Measurements from ENCODE around the gene KCNK1.
"Not testable (repeated sequence)": the region's sequence is repeated elsewhere in the genome, so short reads cannot be mapped to it uniquely, and the experiment has no call there.

The KCNK1 gene

DNA sequence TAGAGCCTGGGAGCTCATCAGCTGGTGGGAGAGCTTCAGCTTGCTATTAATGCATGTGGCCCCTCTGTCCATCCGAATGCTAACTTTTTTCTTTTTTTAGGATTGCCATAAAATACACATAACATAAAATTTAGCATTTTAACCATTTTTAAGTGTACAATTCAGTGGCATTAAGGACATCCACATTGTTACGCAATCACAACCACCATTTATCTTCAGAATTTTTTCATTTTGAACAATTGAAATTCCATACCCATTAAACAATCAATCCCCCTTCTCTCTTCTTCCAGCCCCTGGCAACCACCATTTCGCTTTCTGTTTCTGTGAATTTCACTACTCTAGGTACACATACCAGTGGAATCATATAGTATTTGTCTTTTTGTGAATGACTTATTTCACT lies 4.9 kb upstream of the KCNK1 start:
- DNase-seq: no peak

DNA sequence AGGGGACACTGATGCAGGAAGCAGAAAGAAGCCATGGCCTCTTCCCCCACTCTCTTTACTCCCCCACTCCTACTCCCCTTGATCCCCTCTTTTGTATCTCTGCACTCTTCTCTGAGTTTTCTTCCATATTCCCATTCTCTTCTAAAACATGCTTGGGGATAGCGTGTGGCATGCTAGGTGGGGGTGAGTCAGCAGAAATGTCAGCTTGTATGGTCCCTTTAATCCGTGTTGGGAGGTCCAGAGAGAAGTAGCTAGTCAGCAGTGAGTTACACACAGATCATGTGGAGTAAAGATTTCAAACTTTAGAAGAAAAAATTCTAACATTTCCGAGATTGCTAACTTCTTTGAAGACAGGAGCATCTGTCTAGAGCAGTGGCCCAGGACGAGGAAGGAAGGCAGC lies 4.0 kb upstream of the KCNK1 start:
- DNase-seq: no peak

GRCh38 chr1:233610628-233611027 lies 3.3 kb upstream of the KCNK1 start:
- DNase-seq: no peak

DNA sequence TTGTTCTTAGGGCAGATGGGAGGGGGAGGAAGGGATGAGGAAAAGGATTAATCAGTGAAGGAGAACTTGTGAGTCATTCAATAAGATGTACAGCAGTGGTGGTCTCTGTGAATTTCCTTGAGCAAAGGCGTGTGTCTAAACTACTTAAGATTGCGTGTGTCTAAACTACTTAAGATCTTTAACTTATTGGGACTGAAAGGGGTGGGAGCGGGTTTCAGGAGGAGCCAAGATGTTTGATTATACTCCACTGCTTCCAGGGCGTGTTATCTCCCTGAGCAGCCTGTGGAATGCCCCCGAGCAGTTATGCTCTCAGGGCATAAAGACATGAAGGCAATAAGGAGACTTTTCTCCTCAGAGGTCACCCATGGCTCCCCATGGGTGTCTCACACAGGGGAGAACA lies 2.5 kb upstream of the KCNK1 start:
- not testable (repeated sequence) for DNase-seq

- DNase-seq: no peak
Observed at GRCh38 chr1:233614173-233614742, 352 bp downstream of the KCNK1 start.

DNA sequence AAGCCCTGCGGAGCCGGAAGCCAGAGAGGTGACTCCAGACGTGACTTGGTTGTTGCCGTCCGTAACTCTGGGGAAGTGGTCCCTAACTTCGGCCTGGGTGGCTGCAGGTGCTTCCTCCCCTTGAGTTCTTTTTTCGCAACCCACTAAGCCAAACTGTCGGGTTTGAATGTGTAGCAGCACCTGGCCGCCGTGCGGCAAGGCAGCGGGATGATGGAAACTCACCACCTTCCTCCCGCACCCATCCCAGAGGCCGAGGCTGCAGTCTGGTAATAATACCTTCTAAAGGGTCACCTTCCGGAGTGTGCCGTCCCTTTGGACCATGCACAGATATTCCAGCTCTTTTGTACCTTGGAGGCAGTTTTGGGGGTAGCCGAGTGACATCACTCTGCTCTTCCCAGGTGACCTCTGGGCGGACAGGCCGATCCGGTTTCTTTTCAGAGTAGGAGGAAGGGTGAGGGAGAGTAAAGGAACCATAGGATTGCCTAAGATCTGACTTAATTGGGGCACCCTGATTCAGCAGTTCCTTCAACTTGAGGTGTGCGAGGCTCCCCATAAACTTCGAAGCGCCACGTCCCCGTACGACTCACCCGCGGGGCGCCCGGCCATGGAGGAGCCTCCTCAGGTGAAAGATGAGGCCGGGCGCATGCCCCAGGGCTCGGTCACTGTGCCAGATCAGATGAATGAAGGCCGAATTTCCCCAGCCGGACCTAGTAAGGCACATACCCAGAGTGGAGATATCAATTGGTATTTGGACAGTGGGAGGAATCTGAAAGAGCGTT lies 1.0 kb downstream of the KCNK1 start:
- DNase-seq: no peak

DNA sequence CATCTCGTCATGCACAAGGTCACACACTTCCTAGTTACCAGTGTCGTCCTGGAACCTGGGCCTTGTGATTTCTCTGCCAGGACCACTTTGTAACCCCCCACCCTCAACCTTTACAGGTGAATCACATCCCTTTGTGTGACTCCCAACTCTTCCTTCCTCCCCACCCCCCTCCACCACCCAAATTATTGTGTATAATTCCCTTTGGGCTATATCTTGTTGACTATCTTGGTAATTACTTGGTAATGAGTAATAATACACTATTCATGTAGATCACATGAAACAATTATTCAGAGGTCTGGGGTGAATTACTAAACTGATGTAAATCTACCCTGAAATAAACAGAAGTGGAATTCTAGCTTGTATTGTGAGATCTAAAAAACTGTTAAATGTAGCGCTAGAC lies 1.7 kb downstream of the KCNK1 start:
- DNase-seq: no peak

DNA sequence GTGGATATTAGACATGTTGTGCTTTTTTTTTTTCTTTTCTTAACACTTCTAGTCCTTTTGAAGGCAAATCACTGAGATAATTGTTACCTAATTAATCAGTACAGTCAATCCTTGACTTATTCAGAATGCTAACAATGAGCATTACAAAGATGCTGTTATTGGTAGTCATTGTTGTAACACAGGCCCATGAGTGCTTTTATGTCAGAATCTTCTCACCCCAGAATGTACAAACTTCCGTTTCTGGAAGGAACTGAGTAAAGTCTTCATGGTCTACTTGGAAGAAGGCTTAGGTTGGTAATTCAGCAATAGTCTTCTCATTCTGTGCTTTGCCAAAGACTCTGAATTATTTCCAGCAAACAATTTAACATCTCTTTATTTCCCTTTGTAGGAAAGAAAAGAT lies 3.1 kb downstream of the KCNK1 start:
- DNase-seq: no peak

DNA sequence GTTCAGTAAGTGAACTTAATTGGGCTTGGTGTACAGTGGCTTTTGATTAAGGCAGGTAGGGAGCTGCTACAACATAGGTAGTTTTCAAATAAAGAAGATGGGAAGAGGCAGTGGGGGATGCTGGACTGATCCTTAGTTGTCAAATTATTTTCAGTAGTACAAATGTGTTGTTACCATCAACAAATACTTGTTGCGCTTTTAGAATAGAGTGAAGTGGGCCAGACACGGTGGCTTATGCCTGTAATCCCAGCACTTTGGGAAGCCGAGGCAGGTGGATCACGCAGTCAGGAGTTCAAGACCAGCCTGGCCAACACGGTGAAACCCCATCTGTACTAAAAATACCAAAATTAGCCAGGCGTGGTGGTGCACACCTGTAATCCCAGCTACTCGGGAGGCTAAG lies 5.5 kb downstream of the KCNK1 start:
- not testable (repeated sequence) for DNase-seq

GRCh38 chr1:233620065-233620464 lies 6.2 kb downstream of the KCNK1 start:
- DNase-seq: no peak

GRCh38 chr1:233621923-233622322 lies 8.0 kb downstream of the KCNK1 start:
- DNase-seq: no peak

DNA sequence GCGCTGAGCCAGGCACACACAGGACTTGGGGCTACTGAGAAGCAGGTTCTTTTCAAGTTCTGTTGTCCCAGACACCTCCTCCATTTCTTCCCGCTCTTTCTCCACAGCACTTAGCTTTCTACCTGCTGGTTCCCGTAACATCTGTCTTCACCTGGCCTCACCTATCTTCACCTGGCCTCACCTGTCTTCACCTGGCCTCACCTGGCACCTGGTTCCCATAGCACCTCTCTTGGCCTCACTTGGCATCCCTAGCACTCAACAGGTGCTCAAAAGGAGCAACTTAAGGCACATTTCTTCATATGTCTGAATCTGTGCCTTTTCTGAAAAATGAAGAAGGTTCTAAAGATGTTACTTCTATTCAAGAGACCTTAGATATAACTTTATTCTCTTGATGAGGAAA lies 10.4 kb downstream of the KCNK1 start:
- DNase-seq: no peak

DNA sequence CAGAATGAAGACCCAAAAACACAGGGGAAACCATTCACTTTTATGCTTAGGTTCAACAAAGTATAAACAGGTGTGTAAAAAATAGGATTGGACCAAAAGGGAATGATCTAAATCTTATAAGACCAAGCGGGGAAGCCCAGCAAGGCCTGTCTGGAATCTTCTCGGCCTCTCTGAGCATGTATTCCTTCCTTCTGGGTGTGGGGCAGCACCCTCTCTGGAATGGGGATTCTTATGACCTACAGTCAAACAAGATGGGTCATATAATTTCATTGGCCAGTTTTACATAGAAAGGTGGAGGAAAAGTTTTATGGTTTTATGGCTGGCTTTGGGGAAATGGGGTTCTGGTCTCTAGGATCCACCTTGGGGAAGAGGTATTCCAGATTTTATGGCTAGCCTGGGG lies 11.2 kb downstream of the KCNK1 start:
- no peak for DNase-seq

DNA sequence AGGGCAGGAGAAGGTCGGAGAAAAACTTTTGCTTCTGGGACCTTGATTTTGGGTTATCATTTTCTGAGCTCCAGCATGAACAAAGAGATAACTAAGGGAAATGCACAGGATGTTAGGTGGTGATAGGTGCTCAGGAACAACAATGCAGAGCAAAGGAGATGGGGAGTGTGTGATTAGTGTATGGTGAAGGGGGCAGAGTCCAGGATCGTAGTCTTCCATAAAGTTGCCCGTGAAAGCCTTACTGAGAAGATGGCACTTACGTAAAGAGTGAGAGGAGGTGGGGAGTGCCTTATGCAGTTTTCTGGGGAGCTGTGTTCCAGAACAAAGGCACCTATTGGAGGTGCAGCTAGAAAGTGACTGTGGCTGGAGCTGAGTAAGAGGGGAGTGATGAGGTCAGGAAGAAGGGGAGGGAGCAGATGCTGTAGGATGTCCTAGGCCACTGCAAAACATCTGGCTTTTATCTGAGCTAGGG lies 11.6 kb downstream of the KCNK1 start:
- no peak for DNase-seq

- no peak for DNase-seq
Observed at GRCh38 chr1:233627376-233627775, 13.5 kb downstream of the KCNK1 start.

GRCh38 chr1:233627823-233628222 lies 13.9 kb downstream of the KCNK1 start:
- DNase-seq: no peak

- no peak for DNase-seq
Observed at GRCh38 chr1:233629305-233629935, 15.5 kb downstream of the KCNK1 start.

DNA sequence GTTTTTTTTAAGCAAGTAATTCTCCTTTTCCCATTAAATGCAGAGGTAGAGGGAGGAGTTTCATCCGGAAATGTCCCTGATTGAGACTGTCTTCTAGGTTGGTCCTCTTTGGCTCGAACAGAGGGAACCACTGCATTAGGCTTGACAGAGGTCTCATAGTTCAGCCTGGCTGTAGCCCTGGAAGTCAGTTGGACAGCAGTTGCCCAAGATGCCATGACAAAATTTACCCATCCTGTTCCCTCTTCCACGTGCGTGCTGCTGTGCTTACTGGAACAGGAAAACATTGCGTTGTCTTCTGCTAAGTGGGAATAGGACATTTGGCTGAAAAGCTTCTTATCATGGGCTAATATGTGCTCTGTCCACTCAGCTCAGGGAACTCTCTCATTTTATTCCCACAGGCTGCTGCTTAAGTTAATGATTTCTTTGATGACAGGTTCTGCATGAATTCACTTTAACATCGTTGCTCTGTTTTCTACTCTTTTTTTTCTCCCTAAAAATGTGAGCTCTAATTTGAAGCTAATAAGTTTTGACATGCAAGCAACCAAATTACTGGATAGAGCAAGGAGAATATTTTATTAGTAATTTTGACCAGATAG lies 18.0 kb downstream of the KCNK1 start:
- no peak for DNase-seq

GRCh38 chr1:233632436-233632835 lies 18.5 kb downstream of the KCNK1 start:
- DNase-seq: no peak

DNA sequence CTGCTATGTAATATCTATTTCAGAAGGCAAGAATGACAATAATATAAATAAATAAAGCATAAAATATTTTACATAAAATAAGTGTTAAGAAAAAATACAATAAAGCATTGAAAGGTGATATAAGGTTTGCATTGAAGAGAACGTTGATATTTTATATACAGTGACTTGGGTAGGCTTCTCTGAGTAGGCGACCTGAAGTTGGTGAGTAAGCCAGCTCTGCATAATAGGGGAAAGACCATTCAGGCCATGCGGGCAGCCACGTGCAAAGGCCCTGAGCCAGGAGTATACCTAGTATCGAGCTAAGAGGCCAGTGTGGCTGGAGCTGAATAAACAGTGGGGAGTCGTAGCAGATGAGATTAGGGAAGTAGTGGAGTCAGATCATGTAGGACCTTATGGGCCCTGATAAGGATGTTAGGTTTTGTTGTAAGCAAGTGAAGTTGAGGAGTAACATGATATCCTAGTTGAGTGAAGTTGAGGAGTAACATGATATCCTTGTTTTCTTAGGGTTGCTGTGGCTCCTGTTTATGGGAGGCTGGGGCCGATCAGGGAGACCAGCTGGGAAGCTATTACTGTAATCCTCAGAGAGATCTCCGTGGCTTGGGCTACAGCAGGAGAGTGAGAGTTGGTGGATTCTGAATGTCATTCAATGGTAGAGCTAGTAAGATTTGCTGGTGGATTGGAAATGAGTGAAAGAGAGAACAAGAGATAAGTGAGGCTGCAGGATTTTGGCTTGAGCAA lies 22.0 kb downstream of the KCNK1 start:
- no peak for DNase-seq

GRCh38 chr1:233636503-233636877 lies 22.6 kb downstream of the KCNK1 start:
- no peak for DNase-seq

DNA sequence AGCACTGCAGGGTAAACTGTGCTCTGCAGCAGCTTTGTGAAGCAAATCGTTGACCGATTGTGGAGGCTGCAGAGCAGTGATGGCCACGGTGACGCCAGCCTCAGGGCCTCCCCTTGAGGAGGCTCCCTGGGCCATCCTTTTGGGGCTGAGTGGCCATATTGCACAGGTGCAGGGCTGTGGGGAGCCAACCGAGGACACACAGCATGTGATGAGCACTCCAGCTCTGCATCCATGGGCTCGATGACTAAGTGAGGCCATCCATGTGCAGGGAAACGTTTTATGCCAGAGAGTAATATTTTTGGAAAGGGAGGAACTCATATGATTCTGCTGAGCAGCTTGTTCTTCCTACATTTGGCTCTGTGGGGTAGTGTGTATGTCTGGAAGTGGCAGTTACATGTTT lies 24.6 kb downstream of the KCNK1 start:
- no peak for DNase-seq

DNA sequence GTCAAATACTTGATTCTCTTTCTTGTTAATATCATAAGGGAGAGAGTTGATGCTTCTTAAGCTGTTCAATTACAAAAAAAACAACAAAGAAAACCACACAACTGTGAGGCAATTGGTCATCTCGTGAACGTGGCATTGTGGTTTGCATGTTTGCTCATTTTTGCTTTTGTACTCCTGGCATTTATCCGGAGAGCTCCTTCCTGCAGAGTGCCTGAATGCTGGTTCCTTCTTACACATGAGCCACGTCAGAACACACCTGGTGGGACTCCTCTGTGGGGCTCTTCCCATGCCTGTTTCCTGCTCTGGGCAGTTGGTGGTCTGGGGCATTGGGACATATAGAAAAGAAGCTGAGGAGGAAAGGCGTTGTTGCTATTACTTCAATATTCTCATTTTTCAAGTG lies 25.7 kb downstream of the KCNK1 start:
- DNase-seq: no peak
